Left forelimb (tissue), 1 donor: ENCODE data around the gene CHRND.

Experiments
- DNase-seq: peaks from one replicate; pipeline ENCODE4 v3.0.0-alpha.2; 2018; ENCODE audit warnings: low spot score

The CHRND gene

GRCh38 chr2:232487385-232488096 is 38.4 kb upstream of the CHRND start, which contains the start of gene ECEL1:
Gene ECEL1, minus strand, starts transcription at chr2:232487834. Its CDS starts 1,181 bp downstream, at chr2:232486653.
- no peak for DNase-seq

- DNase-seq = no peak
Observed at GRCh38 chr2:232488097-232488711, 37.8 kb upstream of the CHRND start.

GRCh38 chr2:232488721-232489300 is 37.1 kb upstream of the CHRND start:
- no peak for DNase-seq

GRCh38 chr2:232489516-232490220 is 36.3 kb upstream of the CHRND start:
- DNase-seq = no peak

GRCh38 chr2:232490221-232491138 is 35.5 kb upstream of the CHRND start:
- DNase-seq = no peak

GRCh38 chr2:232491139-232491780 is 34.7 kb upstream of the CHRND start:
- no peak for DNase-seq

- DNase-seq = no peak
Observed at GRCh38 chr2:232492236-232492848, 33.6 kb upstream of the CHRND start.

- DNase-seq = no peak
Observed at GRCh38 chr2:232492963-232493700, 32.8 kb upstream of the CHRND start.

GRCh38 chr2:232493701-232494474 is 32.1 kb upstream of the CHRND start:
- no peak for DNase-seq

- no peak for DNase-seq
Observed at GRCh38 chr2:232494542-232494941, 31.4 kb upstream of the CHRND start.

- no peak for DNase-seq
Observed at GRCh38 chr2:232495292-232495691, 30.7 kb upstream of the CHRND start.

GRCh38 chr2:232496501-232497270 is 29.3 kb upstream of the CHRND start:
- DNase-seq = no peak

GRCh38 chr2:232497348-232497747 is 28.6 kb upstream of the CHRND start:
- DNase-seq = no peak

- DNase-seq = no peak
Observed at GRCh38 chr2:232498452-232498851, 27.5 kb upstream of the CHRND start.

- no peak for DNase-seq
Observed at GRCh38 chr2:232501331-232501771, 24.6 kb upstream of the CHRND start.

GRCh38 chr2:232501794-232502390 is 24.1 kb upstream of the CHRND start:
- no peak for DNase-seq

GRCh38 chr2:232502511-232502910 is 23.4 kb upstream of the CHRND start:
- no peak for DNase-seq
